C4-2B (cell line): Measurements from ENCODE around the gene SCN4B.

Source experiments
- H3K27ac ChIP-seq: fragments of 450-650 bp; 2 replicates; pipeline ENCODE4 v1.5.1; 2017
- CTCF ChIP-seq: fragments of 450-650 bp; conservative IDR thresholded peaks from 2 replicates; pipeline ENCODE4 v1.5.1; 2017; ENCODE audit warnings: mild to moderate bottlenecking
- ZFX ChIP-seq: fragments of 450-650 bp; IDR thresholded peaks from 2 replicates; pipeline ENCODE4 v1.6.1; 2017

SCN4B gene

GRCh38 chr11:118148240-118148639, 4.4 kb downstream of the SCN4B start:
- TF ChIP-seq ZFX (no peak), CTCF (no peak)

DNA sequence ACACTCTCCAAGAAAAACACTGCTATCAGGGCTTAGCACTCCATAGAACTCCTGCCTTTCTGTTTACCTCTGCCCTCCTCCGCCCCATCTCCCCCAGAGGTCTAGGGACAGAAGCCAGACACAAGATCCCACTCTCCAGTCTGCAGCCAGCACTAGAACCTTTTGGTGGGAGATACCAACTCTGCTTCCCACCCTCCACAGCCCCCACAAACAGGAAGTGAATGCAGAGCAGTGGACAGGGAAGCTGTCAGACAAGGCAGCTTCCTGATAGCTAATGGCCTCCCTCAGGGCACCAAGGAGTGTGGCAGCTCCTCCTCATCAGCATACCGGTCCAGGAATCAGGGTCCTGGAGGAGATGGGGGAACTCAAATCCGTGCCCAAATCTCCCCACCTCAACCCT, 5.1 kb downstream of the SCN4B start:
- TF ChIP-seq CTCF = no peak
- no peak for TF ChIP-seq ZFX
- H3K27ac ChIP-seq = no peak overlapping the region

More at GRCh38 chr11:118148240-118148639, 4.4 kb downstream of the SCN4B start:
- no peak overlapping the region for H3K27ac ChIP-seq

GRCh38 chr11:118146554-118146953, 6.1 kb downstream of the SCN4B start:
- TF ChIP-seq ZFX = no peak
- TF ChIP-seq CTCF = no peak
- no peak overlapping the region for H3K27ac ChIP-seq

DNA sequence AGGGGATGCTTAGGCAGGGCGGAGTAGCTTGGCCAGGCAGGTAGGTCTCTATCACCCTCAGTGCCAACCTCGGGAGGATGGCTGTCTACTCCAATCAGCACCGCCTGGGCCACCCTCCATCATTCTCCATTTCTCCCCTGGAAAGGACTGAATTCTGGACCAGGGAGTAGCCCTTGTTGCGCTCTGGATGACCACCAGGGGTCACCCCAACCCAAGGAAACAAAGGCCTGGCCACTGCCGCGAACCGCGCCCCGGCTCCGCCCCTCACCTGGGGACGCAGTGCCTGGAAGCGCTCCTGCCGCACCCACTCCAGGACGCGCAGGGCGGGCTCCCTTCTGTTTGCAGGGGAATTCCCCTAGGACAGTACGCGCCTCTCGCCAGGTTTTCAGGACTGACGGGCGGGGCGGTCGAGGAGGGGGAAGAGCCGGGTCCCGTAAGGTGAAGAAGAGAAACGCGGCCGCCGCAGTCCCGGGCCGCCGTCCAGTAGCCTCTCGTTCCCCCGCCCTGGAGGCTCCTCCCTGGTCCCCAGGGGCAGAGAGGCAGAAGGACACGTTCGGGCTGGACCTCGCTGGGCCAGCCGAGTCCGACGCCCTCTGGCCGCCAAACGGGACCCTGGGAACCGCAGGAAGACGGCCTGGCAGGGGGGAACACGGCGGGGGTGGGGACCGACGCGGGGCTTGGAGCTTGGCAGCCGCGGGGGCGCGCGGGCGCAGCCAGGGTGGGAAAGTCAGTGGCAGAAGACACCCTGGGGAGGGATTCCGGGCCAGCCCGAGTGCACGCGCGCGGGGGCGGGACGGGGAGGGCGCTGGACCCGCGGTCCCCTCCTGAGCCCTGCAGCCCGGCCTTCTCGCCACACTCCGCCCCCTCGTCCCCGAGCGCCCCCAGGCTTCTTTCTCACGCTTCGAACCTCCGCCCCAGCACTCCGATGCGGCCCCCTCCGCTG, 7.1 kb downstream of the SCN4B start:
- TF ChIP-seq ZFX (no peak), CTCF (peak; percentile 90)

GRCh38 chr11:118144301-118145268, 8.0 kb downstream of the SCN4B start:
- no peak overlapping the region for H3K27ac ChIP-seq
- TF ChIP-seq CTCF = no peak
- TF ChIP-seq ZFX = no peak

More for the DNA sequence above, 7.1 kb downstream of the SCN4B start:
- H3K27ac ChIP-seq = peak overlapping the region; percentile 19; the same call in 1 of the 2 replicates

GRCh38 chr11:118143661-118144185, 8.9 kb downstream of the SCN4B start:
- no peak overlapping the region for H3K27ac ChIP-seq
- TF ChIP-seq CTCF (no peak), ZFX (no peak)
